ENCODE data around the gene LRRFIP2.

GRCh38 chr3:37170060-37170459, 4.3 kb downstream of the LRRFIP2 start:
- TF ChIP-seq EZH2phosphoT487 (IDR thresholded peaks at IDR 0.05; ENCODE audit: borderline replicate concordance) = no peak
- no peak for TF ChIP-seq CTCF (conservative IDR thresholded peaks at IDR 0.05; ENCODE audit: low read length)

All from Loucy (cell line).